Fibroblast of villous mesenchyme (primary cell): ENCODE results near the gene OTULIN. TPM values are rescaled to one million over a fixed set of nuclear protein-coding genes. Genes with fewer than 3 reads are reported as not detected.

Experiments used
- DNase-seq: peaks from one replicate; pipeline ENCODE4 v3.0.0-alpha.2; 2010; ENCODE audit warnings: low read depth
- H3K4me3 ChIP-seq: 2 replicates; pipeline ENCODE4 v1.5.1; 2011; ENCODE audit warnings: low read depth, mild to moderate bottlenecking, low read length
- total RNA-seq: library from RNA; depleted of rRNA; stranded (reverse); fragments of >200 nt; gene quantifications from 2 replicates; pipeline ENCODE4 v1.2.3, GENCODE V29; 2012
- TF ChIP-seq, protein P1 (sequence below): IDR thresholded peaks from 2 replicates; pipeline ENCODE4 v1.5.1; 2012; ENCODE audit warnings: low read depth, mild to moderate bottlenecking, low read length; ENCODE audit not compliant: insufficient read depth

The OTULIN gene
- total RNA-seq, 1 donor = 31.1 TPM

DNA sequence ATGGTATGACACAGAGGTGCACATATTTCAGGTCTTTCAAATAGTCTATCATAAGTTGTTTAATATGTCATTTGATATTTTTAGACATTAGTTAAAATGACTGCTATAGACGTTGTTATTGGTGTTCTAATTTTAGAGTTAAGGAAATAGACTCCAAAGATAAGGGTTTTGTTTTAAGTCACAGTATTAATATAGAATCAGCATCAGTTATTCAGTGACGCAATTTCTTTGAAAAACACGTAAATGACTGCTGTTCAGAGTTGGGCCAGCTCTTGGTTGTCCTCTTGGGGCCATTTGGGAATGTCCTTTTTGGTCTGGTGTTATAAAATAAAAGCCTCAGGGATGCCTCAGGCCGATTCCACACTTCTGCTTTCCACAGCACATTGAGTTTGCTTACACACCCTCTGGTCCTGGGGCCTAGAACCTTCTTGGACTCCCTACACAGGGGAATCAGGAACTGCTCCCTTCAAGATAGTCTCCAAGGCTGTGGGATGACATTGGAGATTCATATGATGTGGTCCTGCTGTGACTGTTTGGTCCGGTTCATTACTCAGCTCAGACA, 14.3 kb downstream of the OTULIN start:
- TF ChIP-seq, protein P1, sequence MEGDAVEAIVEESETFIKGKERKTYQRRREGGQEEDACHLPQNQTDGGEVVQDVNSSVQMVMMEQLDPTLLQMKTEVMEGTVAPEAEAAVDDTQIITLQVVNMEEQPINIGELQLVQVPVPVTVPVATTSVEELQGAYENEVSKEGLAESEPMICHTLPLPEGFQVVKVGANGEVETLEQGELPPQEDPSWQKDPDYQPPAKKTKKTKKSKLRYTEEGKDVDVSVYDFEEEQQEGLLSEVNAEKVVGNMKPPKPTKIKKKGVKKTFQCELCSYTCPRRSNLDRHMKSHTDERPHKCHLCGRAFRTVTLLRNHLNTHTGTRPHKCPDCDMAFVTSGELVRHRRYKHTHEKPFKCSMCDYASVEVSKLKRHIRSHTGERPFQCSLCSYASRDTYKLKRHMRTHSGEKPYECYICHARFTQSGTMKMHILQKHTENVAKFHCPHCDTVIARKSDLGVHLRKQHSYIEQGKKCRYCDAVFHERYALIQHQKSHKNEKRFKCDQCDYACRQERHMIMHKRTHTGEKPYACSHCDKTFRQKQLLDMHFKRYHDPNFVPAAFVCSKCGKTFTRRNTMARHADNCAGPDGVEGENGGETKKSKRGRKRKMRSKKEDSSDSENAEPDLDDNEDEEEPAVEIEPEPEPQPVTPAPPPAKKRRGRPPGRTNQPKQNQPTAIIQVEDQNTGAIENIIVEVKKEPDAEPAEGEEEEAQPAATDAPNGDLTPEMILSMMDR = no peak
- H3K4me3 ChIP-seq = no peak overlapping the region
- no peak for DNase-seq

DNA sequence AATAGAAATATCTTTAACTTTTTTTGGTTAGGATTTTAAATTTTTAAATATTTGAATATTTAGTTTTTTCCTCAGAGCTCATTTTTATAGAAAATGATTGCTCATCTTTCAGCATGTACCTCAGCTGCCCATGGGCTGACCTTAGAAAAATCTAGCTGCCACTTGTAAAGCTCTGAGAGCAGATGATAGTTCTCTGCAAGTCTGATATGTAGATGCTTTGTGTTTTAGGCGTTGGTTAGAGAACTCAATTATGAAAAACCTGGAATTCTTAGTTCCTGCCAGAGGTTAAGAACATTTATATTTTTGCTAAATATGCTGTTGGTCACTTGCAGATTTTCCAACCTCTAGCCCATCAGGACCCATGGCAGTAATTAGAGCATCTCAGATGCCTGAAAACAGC, 15.1 kb downstream of the OTULIN start:
- DNase-seq = no peak

GRCh38 chr5:14681236-14681752, 16.8 kb downstream of the OTULIN start:
- DNase-seq = no peak
- TF ChIP-seq, protein P1 = no peak
- H3K4me3 ChIP-seq = no peak overlapping the region

More for the DNA sequence above, 15.1 kb downstream of the OTULIN start:
- H3K4me3 ChIP-seq = no peak overlapping the region
- TF ChIP-seq, protein P1 = no peak

DNA sequence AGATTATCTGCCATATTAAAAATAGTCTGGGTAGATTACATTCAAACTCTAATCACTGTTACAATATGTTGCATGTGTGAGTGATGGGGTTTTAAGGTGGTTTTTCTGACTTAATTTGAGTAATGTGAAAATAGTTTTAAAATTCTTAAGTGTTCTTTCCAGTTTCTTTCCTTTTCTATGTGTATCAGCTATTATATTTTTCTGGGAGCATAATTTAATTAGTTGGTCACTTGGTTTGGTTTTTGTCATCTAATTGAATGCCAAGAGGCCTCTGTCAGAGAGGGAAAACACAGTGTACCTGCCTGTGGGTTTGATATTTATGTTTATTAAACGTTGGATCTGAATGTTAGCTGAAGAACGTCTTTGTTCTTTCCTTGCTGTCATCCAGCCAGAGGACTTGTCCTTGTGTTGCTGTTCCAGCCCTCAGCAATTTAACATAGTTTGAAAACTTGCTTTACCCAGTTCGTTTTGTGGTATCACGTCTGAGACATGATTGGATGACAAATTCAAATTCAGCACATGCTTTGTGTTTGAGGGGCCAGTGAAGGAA, 19.5 kb downstream of the OTULIN start:
- TF ChIP-seq, protein P1 = no peak
- no peak for DNase-seq
- no peak overlapping the region for H3K4me3 ChIP-seq

GRCh38 chr5:14684757-14685156, 20.2 kb downstream of the OTULIN start:
- TF ChIP-seq, protein P1 = no peak

GRCh38 chr5:14685757-14686156, 21.2 kb downstream of the OTULIN start:
- peak; percentile 67 for DNase-seq
- TF ChIP-seq, protein P1 = peak; percentile 78
- no peak overlapping the region for H3K4me3 ChIP-seq

More at GRCh38 chr5:14684757-14685156, 20.2 kb downstream of the OTULIN start:
- no peak for DNase-seq
- H3K4me3 ChIP-seq = no peak overlapping the region
